IMR-90 (cell line): ENCODE measurements around the gene BAD. TPM values are rescaled to one million over a fixed set of nuclear protein-coding genes. Genes with fewer than 3 reads are reported as not detected.
A peak's percentile ranks its signal among the peaks of the same experiment; 100 is the strongest.

Experiments used
- ATAC-seq: fragments of 200-7000 bp; cut with Tn5 transposase; 2 replicates; pipeline ENCODE4 v1.9.1; 2020; ENCODE audit warnings: low read depth, mild to moderate bottlenecking, moderate library complexity
- BruUV-seq: library from RNA; stranded (reverse); fragments of 400-500 nt; replicated peaks from 2 replicates; lab custom pipeline; 2021; lab: Mats Ljungman, UMichigan
- CTCF ChIA-PET: fragments of 300-600 bp; formaldehyde crosslinking; extraction: SDS; loops from one replicate; lab custom pipeline; 2021; ENCODE audit warnings: antibody characterized with exemption; lab: Yijun Ruan, JAX
- POLR2A ChIA-PET: fragments of 300-600 bp; sonication (Branson Sonifier 250); formaldehyde crosslinking; loops from one replicate; lab custom pipeline; 2022; ENCODE audit warnings: antibody characterized with exemption; ENCODE audit not compliant: unreplicated experiment; lab: Charles Lee
- DNase-seq: peaks from one replicate; pipeline ENCODE4 v3.0.0; 2013
- H2AFZ ChIP-seq: replicated peaks from 2 replicates; pipeline ENCODE3; 2013; ENCODE audit warnings: low read length, mild to moderate bottlenecking; ENCODE audit not compliant: poor library complexity
- H2AK5ac ChIP-seq: 2 replicates; pipeline ENCODE4 v1.6.1; 2013; ENCODE audit warnings: low read depth, low read length, inconsistent platforms
- H2AK9ac ChIP-seq: replicated peaks from 2 replicates; pipeline ENCODE3; 2013; ENCODE audit warnings: mild to moderate bottlenecking, low read depth, low read length, moderate library complexity; ENCODE audit not compliant: poor library complexity
- H2BK120ac ChIP-seq: 2 replicates; pipeline ENCODE4 v1.6.1; 2013; ENCODE audit warnings: low read depth, low read length, inconsistent platforms
- H2BK15ac ChIP-seq: 3 replicates; pipeline ENCODE4 v1.6.1; 2013; ENCODE audit warnings: low read depth, low read length, inconsistent platforms
- H2BK20ac ChIP-seq: 2 replicates; pipeline ENCODE4 v1.6.1; 2013; ENCODE audit warnings: low read depth, mild to moderate bottlenecking, inconsistent platforms, low read length, moderate library complexity
- H2BK5ac ChIP-seq: 2 replicates; pipeline ENCODE4 v1.6.1; 2013; ENCODE audit warnings: mild to moderate bottlenecking, low read depth, low read length, inconsistent platforms; ENCODE audit not compliant: poor library complexity, severe bottlenecking
- H3K14ac ChIP-seq: replicated peaks from 2 replicates; pipeline ENCODE4 v1.6.1; 2013; ENCODE audit warnings: low read depth, low read length, inconsistent platforms
- H3K18ac ChIP-seq: 2 replicates; pipeline ENCODE4 v1.6.1; 2013; ENCODE audit warnings: low read depth, low read length, control low read depth
- H3K23ac ChIP-seq: 2 replicates; pipeline ENCODE4 v1.6.1; 2013; ENCODE audit warnings: low read depth, low read length, inconsistent platforms
- H3K27ac ChIP-seq: 2 replicates; pipeline ENCODE4 v1.5.1; 2013; ENCODE audit warnings: mild to moderate bottlenecking, control low read depth, low read length; ENCODE audit not compliant: insufficient read depth
- H3K27me3 ChIP-seq: 2 replicates; pipeline ENCODE4 v1.6.1; 2013; ENCODE audit warnings: low read length; ENCODE audit not compliant: control insufficient read depth, insufficient read depth
- H3K36me3 ChIP-seq: 2 replicates; pipeline ENCODE4 v1.6.1; 2013; ENCODE audit warnings: low read length, mixed read lengths; ENCODE audit not compliant: control insufficient read depth, insufficient read depth
- H3K4ac ChIP-seq: 2 replicates; pipeline ENCODE4 v1.6.1; 2013; ENCODE audit warnings: low read depth, low read length, inconsistent platforms
- H3K4me1 ChIP-seq: 2 replicates; pipeline ENCODE4 v1.6.1; 2013; ENCODE audit warnings: low read length, mixed read lengths; ENCODE audit not compliant: control insufficient read depth, insufficient read depth
- H3K4me2 ChIP-seq: 2 replicates; pipeline ENCODE4 v1.6.1; 2013; ENCODE audit warnings: low read depth, mild to moderate bottlenecking, control low read depth, low read length, moderate library complexity
- H3K4me3 ChIP-seq: 2 replicates; pipeline ENCODE4 v1.5.1; 2013; ENCODE audit warnings: low read depth, mild to moderate bottlenecking, control low read depth, low read length, moderate library complexity; ENCODE audit not compliant: insufficient read depth
- H3K56ac ChIP-seq: 2 replicates; pipeline ENCODE4 v1.6.1; 2013; ENCODE audit warnings: low read length, inconsistent platforms; ENCODE audit not compliant: insufficient read depth; ENCODE audit errors: extremely low read depth
- H3K79me1 ChIP-seq, 2 experiments: 2 replicates each; pipeline ENCODE4 v1.6.1; 2013; ENCODE audit warnings: low read length in 2 of 2, inconsistent platforms in 1 of 2, low read depth in 1 of 2
- H3K9ac ChIP-seq: 2 replicates; pipeline ENCODE4 v1.6.1; 2013; ENCODE audit warnings: low read depth, low read length, control low read depth
- H3K9me1 ChIP-seq: 2 replicates; pipeline ENCODE4 v1.6.1; 2013; ENCODE audit warnings: low read length, inconsistent platforms; ENCODE audit not compliant: insufficient read depth
- H3K9me3 ChIP-seq: 2 replicates; pipeline ENCODE4 v1.6.1; 2013; ENCODE audit warnings: low read length; ENCODE audit not compliant: control insufficient read depth, insufficient read depth
- H4K20me1 ChIP-seq: 2 replicates; pipeline ENCODE4 v1.6.1; 2013; ENCODE audit warnings: low read length, inconsistent platforms; ENCODE audit not compliant: insufficient read depth
- H4K5ac ChIP-seq: 2 replicates; pipeline ENCODE4 v1.6.1; 2013; ENCODE audit warnings: mild to moderate bottlenecking, low read depth, low read length, control low read depth
- H4K8ac ChIP-seq, 2 experiments: 2 replicates each; pipeline ENCODE4 v1.6.1; 2013; ENCODE audit warnings: low read depth in 2 of 2, low read length in 2 of 2, control low read depth in 1 of 2, inconsistent platforms in 1 of 2
- H4K91ac ChIP-seq: 2 replicates; pipeline ENCODE4 v1.6.1; 2013; ENCODE audit warnings: low read depth, low read length, inconsistent platforms; ENCODE audit not compliant: insufficient read depth
- BHLHE40 ChIP-seq: fragments of 150-350 bp; IDR thresholded peaks from 2 replicates; pipeline ENCODE4 v1.6.1; 2016; ENCODE audit warnings: mild to moderate bottlenecking, low read depth, low read length
- CEBPB ChIP-seq: IDR thresholded peaks from 2 replicates; pipeline ENCODE4 v1.6.1; 2012; ENCODE audit warnings: low read depth, low read length, improper control_type of control experiment
- CHD1 ChIP-seq: IDR thresholded peaks from 2 replicates; pipeline ENCODE4 v1.6.1; 2012; ENCODE audit warnings: low read depth, low read length, improper control_type of control experiment
- CTCF ChIP-seq: conservative IDR thresholded peaks from 2 replicates; pipeline ENCODE4 v1.5.1; 2012; ENCODE audit warnings: mild to moderate bottlenecking, low read depth, low read length, improper control_type of control experiment
- FOS ChIP-seq: fragments of 150-350 bp; IDR thresholded peaks from 2 replicates; pipeline ENCODE4 v1.6.1; 2016; ENCODE audit warnings: low read depth, low read length
- MAFK ChIP-seq: IDR thresholded peaks from 2 replicates; pipeline ENCODE4 v1.6.1; 2012; ENCODE audit warnings: low read depth, low read length, improper control_type of control experiment
- MAZ ChIP-seq: IDR thresholded peaks from 2 replicates; pipeline ENCODE4 v1.6.1; 2012; ENCODE audit warnings: low read depth, mild to moderate bottlenecking, low read length, improper control_type of control experiment, moderate library complexity, borderline replicate concordance
- MXI1 ChIP-seq: IDR thresholded peaks from 2 replicates; pipeline ENCODE4 v1.6.1; 2012; ENCODE audit warnings: low read depth, mild to moderate bottlenecking, low read length, moderate library complexity, borderline replicate concordance
- NFE2L2 ChIP-seq: fragments of 150-350 bp; IDR thresholded peaks from 2 replicates; pipeline ENCODE4 v1.6.1; 2016; ENCODE audit warnings: low read depth, mild to moderate bottlenecking, low read length
- POLR2A ChIP-seq: IDR thresholded peaks from 2 replicates; pipeline ENCODE4 v1.6.1; 2012; ENCODE audit warnings: mild to moderate bottlenecking, low read depth, low read length
- RAD21 ChIP-seq: IDR thresholded peaks from 2 replicates; pipeline ENCODE4 v1.6.1; 2012; ENCODE audit warnings: low read length, improper control_type of control experiment
- RCOR1 ChIP-seq: IDR thresholded peaks from 2 replicates; pipeline ENCODE4 v1.6.1; 2012; ENCODE audit warnings: mild to moderate bottlenecking, low read length, improper control_type of control experiment; ENCODE audit not compliant: insufficient replicate concordance
- RFX5 ChIP-seq: IDR thresholded peaks from 2 replicates; pipeline ENCODE4 v1.8.0; 2012; ENCODE audit warnings: low read depth, mild to moderate bottlenecking, low read length, moderate library complexity
- SMC3 ChIP-seq: fragments of 150-350 bp; IDR thresholded peaks from 2 replicates; pipeline ENCODE4 v1.6.1; 2016; ENCODE audit warnings: low read depth, mild to moderate bottlenecking, antibody characterized with exemption, low read length, moderate library complexity
- USF2 ChIP-seq: fragments of 150-350 bp; IDR thresholded peaks from 2 replicates; pipeline ENCODE4 v1.6.1; 2017; ENCODE audit warnings: mild to moderate bottlenecking, antibody characterized with exemption, low read length, low read depth
- WGBS, 2 experiments: methylation state at CpG; one replicate each; pipeline versions ENCODE4 v1.1.5 to v1.1.7; 2013; ENCODE audit warnings: missing lambda C conversion rate in 2 of 2; ENCODE audit not compliant: insufficient read length in 1 of 2; ENCODE audit errors: extremely low coverage in 2 of 2; 5-methylcytosine and 5-hydroxymethylcytosine counted together
- dilution Hi-C: fragments of 300-500 bp; cut with HindIII; formaldehyde crosslinking; loops from one replicate; pipeline ENCODE4 v1.14.3; 2018; ENCODE audit warnings: low sequenced_read_pairs; ENCODE audit not compliant: unreplicated experiment
- in situ Hi-C: fragments of 300-500 bp; cut with MboI; formaldehyde crosslinking; loops from 3 replicates; pipeline ENCODE4 v1.14.3; 2019; ENCODE audit warnings: low sequenced_read_pairs, inconsistent platforms, mixed read lengths
- intact Hi-C: fragments of 100-400 bp; cut with micrococcal nuclease; formaldehyde crosslinking; loops from 2 replicates; pipeline ENCODE4 v1.10.0; 2022
- polyA plus RNA-seq, 3 experiments: library from polyadenylated mRNA; depleted of rRNA; stranded (reverse); fragments of >200 nt; gene quantifications; 2 replicates each; pipeline ENCODE4 v1.2.3, GENCODE V29; 2012; ENCODE audit warnings: low replicate concordance in 1 of 3
- total RNA-seq: library from RNA; depleted of rRNA; stranded (reverse); fragments of >200 nt; gene quantifications from 2 replicates; pipeline ENCODE4 v1.2.3, GENCODE V29; 2012

Gene BAD
- total and polyA plus RNA-seq, 2 of the 4 experiments (the other 2 are of a cell fraction), result 30.3 to 68.0 TPM

- Histone ChIP-seq H2BK120ac (peak overlapping the region; percentile 22), H3K9me3 (no peaks in the 10 kb centered on the region), H3K56ac (peak overlapping the region; percentile 72; the same call in 1 of the 2 replicates), H2AK5ac (peak overlapping the region; percentile 44), H3K4me1 (peaks cover 11% of the 10 kb centered on the region), H3K36me3 (peaks cover 10% of the 10 kb centered on the region; the same call in 1 of the 2 replicates), H4K8ac (peak overlapping the region; percentile 87 to 96), H2BK5ac (peak overlapping the region; percentile 90), H3K14ac (peak overlapping the region; percentile 62), H3K79me1 (peaks cover 9 to 33% of the 10 kb centered on the region in 2 experiments), H2BK15ac (no peak overlapping the region), H2AK9ac (peak overlapping the region; percentile 98), H3K23ac (peak overlapping the region; percentile 74), H3K9me1 (peaks cover 5% of the 10 kb centered on the region; the same call in 1 of the 2 replicates), H3K27ac (peak overlapping the region; percentile 86), H2BK20ac (no peak overlapping the region), H4K20me1 (no peaks in the 10 kb centered on the region; the same call in 1 of the 2 replicates), H3K27me3 (no peaks in the 10 kb centered on the region), H4K91ac (peak overlapping the region; percentile 95), H3K9ac (peak overlapping the region; percentile 79), H3K18ac (no peak overlapping the region; the same call in 1 of the 2 replicates), H3K4me2 (peak overlapping the region; percentile 73), H2AFZ (peak overlapping the region; percentile 96), H3K4ac (peak overlapping the region; percentile 91), H4K5ac (peak overlapping the region; percentile 51), H3K4me3 (peak overlapping the region; percentile 56)
- ChIA-PET POLR2A (interaction anchor here (0.6 to 0.7 kb wide), 2 partner anchors 23 to 48 kb away, joined by 3 read pairs; partner anchors contain the start of genes PPP1R14B, PRDX5 and TRMT112), CTCF (interaction anchor here (0.7 to 1.5 kb wide), 3 partner anchors 8 to 65 kb away, joined by 3 to 4 read pairs (median 3); no protein-coding TSS in a partner anchor)
- peak; percentile 85 for ATAC-seq
- BruUV-seq, result no TSS peak
- peak; percentile 100 for DNase-seq
- dilution Hi-C loops, result no loop called here
- in situ Hi-C loops, result no loop called here
- intact Hi-C loops, result loop anchor here (1.0 kb wide), 2 partner anchors 36 to 39 kb away; partner anchors contain the start of genes DNAJC4 and ESRRA
- WGBS, 2 experiments, result 0% methylated on average over 53 of the region's 58 CpGs; no CpG with 5 or more reads in 1 of the 2 experiments
- peak; percentile 73 for TF ChIP-seq POLR2A
- no peak for TF ChIP-seq USF2
- TF ChIP-seq BHLHE40, result 0 out of 2 replicates have a peak, but pooled peaks have one; percentile 18
- no peak; the same call in 1 of the 2 replicates for TF ChIP-seq RAD21
- no peak for TF ChIP-seq CHD1
- TF ChIP-seq FOS, result no peak
- no peak for TF ChIP-seq NFE2L2
- peak; percentile 96 for TF ChIP-seq CEBPB
- peak; percentile 97 for TF ChIP-seq MAZ
- TF ChIP-seq MAFK, result no peak
- TF ChIP-seq MXI1, result peak; percentile 26; the same call in 1 of the 2 replicates
- TF ChIP-seq RFX5, result no peak
- no peak for TF ChIP-seq SMC3
- TF ChIP-seq RCOR1, result peak; percentile 10
- peak; percentile 17; the same call in 1 of the 2 replicates for TF ChIP-seq CTCF
These were observed 14.8 kb downstream of the BAD start for GRCh38 chr11:64269540-64270220.
